ENCODE measurements around the gene MDP1.
A peak's percentile ranks its signal among the peaks of the same experiment; 100 is the strongest.

Gene MDP1

DNA sequence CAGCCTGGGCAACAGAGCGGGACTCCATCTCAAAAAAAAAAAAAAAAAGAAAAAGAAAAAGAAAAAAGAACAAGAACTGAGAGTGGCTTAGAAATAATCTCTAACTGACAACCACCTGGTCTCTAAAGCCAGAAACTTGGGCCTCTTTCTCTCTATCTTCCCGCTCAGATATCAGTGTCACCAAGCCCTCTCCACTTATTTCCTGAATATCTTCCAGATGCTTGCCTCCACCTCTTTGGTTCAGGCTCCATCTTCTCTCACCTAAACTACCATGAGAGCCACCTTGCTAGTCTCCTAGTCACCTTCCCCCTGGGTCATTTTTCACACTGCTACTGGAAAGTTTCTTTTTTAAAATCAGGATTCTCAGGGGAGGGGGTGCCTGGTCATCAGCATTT is 18.8 kb downstream of the MDP1 start:
- DNase-seq: no peak

DNA sequence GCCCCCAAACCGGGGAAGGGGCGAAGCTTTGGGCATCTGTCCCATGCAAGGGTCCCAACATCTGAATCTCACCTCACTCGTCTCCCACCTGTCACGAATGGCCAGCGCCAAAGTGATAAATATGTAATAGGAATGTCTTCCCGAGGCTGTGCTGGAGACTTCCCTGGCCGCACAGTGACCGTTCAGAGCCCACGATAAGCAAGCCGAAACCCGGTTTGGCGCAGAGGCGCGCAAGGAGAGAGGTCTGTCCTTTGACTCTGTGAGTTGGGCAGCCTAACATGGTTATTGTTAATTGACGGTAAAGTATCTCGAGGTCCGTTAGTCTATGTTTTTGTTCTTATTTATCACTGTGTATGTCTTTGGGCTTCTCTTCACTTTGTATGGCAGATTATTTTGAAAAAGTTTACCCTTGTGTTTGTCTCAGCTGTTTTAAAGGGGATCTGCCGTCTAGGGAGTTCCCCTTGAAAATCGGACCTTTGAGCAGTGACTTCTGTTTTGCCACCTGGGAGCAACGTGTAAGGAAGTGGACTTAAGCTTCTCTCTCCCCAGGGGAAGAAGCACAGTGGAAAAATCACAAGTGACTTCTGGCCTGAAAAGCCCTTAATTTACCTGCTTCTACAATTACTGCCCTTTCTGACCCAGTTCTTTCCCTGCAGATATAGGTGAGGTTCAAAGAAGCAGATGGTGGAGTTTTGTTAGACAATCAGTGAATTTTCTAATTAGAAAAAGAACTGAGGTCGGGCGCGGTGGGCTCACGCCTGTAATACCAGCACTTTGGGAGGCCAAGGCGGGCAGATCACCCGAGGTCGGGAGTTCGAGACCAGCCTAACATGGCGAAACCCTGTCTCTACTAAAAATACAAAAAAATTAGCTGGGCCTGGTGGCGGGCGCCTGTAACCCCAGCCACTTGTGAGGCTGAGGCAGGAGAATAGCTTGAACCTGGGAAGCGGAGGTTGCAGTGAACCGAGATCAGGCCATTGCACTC is 19.5 kb downstream of the MDP1 start:
- DNase-seq: peak; percentile 29

DNA sequence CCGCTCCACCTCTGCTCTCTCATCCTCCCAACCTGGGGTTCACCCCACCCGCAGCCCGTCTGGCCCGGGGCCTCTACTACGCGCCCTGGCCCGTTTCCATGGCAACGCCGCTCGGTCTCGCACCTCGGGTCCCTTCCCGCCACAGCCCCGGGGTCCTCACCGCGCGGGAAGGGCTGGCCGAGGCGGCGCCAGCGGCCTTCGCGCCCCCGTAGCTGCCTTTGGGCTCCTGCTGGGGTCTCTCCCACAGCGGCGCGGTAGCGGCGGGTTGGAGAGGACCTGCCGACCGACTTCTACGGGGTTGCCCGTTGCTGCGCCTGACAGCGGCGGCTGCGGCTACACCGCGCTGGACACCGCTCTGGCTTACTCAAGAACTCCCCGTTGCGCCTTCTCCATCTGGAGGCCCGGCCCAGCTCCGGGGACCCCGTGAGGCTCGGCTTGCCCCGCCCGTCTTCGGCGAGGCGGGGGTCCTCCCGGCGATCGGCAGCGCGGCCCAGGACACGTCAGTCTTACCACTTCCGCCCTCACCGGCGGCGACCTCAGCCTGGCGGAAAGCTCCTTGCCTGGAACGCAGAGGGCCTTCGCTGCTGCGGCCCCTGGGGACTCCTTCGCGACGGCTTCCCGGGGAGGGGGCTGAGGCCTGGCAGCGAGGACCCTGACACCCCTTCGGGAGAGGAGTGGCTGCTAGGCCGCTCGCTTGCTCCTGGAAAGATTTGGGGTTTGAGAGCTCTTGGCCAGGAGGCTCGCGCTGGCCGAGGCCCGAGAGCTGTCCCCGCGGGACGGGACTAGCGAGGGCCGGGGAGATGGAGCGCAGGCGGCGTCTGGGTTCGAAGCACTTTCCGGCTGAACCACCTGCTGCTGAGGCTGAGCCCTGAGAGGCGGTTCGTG is 20.4 kb downstream of the MDP1 start, which contains the start of gene TM9SF1:
Gene TM9SF1, minus strand, starts transcription at position 256 of the 885 bp plus-strand sequence. CDS start 422 bp downstream, outside the sequence.
- DNase-seq: peak; percentile 89

DNA sequence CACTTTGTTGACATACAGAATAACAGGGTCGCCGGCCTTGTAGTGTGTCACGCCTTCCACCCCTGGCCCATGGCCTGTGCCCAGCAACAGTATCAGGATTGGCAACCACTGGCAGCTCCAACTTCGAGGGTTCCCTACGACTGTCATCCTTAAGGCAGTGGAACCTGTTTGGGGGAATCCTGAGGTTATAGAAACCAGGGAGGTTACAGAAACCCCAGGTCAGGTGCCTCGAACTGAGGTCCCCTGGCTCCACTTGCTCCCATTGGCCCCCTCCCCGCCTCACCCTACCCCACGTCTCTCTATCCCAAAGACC is 21.0 kb downstream of the MDP1 start:
- no peak for DNase-seq

DNA sequence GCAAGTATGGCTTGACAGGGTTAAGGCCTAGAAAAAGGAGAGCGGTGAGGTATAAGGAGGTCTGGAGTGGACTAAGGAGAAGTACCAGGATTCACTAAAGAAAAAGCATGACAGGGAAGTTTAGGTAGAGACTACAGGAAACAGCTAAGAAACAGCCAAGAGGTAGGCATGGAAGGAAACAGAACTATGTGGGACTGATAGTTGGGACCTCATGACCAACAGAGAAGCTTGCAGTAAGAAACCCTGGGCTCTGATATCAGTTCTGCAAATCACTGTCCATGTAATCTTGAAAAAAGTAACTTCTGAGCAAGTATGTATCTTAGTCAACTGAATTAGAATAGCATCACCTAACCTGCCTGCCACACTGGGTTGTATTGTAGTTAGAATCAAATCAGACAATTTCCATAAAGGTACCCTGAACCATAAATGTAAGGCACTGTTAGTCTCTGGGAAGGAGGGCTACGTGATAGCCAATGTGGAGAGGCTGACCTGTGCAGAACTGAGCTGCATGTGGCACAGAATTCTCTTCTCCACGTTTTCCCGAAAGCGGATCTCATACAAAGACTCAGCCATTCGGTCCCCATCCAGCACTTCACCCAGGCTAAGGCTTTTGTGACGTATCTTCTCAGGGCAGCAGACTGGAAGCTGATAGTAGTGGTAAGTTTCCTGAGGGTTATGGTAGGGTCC is 21.5 kb downstream of the MDP1 start:
- peak; percentile 11 for DNase-seq

DNA sequence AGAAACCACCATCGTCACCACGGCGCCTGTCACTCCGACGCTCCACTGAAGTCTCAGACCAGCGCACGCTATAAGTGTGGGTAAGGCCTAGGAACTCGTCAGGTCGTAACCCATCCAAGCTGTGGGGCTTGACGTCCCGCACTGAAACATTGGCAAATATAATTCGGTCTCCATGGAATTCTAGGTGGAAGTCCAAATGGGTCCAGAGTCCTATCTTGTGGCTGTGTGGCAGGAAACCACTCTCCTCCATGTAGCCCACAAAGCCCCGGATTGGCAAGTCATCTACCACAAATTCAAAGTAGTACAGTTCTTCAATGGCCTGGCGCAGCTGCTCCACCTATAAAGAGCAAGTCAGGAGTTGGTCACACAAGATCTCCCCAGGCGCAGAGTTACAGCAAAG is 22.9 kb downstream of the MDP1 start:
- DNase-seq: no peak

DNA sequence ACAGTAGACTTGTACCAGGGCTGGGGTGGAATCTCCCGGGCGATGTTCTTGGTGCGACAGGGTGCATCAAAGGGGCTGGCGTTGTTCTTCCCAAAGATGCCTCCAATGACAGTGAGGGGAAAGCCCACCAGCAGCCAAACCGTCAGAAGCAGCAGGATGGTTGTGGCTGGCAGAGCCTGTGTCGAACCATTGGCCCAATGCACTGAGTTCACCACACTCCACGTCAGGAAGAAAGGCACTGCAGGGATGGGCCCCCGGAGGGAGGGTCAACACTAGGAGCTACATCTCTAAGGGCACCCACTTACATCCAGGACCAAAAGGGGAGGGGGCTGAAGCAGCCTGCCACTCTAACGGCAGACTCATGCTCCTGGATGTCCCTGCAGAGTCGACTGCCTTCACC is 25.4 kb downstream of the MDP1 start:
- DNase-seq: no peak

DNA sequence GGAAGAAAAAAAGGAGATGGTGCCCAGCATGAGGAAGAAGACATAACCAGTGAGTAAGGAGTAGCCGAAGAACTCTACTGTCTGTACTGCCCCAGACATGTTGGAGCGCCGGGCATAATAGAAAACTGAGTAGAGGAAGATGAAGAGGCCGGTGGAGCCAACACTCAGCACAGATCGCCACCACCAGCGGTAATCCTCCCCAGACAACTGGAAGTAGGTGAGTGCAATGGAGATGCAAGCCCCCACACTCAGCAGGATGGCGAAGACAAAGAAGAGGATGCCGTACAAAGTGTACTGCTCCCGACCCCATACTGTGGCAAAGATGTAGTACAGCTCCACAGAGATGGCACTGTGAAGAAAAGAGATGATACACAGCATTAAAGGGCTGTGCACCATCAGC is 26.4 kb downstream of the MDP1 start:
- no peak for DNase-seq

DNA sequence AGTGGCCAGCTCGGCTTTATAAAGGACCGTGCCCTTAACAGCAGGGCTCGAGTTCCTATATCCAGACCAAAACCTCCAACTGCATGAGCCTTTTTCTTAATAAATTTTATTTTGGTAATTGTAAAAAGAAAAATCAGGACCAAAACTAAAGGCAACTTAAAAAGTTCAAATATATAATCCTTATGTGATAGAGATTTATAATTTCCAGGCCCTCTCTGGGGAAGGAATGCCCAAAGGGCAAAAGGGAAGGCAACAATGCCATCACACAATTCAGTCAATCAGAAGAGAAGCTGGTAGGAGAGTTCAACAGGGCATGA is 26.8 kb downstream of the MDP1 start:
- DNase-seq: no peak

DNA sequence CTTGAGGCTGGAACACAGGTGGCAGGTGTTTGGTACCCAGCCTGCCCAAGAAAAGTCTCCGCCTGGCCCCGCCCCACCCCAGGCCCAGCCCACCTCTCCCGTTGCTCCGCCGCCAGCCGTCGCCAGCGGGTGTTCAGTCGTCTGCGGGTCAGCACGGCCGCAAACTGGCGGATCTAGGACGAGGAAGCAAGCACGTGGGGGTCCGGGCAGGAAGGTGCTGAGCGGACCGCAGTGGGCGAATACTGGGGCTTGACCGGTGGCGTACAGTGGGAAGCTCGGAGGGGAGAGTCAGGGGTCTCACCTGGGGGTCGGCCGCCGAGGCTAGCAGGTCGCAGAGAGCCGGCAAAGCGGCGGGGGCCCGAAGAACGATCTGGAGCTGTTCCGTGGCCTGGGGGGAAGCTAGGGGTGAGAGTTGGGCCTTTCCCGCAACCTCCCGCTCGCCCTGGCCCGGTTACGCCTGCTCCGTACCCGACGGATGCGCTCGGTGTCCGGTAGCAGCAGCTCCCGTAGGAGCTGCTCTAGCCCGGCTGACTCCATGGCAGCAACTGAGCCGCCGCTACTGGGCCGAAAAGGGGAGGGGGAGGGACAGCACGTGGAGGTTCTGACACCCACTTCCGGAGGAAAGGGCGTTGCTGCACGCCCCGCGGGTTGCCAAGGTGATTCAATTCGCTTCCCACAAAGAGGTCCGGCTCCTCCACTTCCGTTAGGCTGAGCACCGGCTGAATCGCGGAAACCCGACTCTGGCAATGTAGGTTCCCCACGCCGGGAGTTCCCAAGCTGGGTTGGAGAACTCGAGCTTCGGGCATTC is 27.4 kb downstream of the MDP1 start, which contains the start of gene IPO4:
Gene IPO4, minus strand, starts transcription at position 566 of the 808 bp plus-strand sequence. Its CDS starts 29 bp downstream, at position 537.
- DNase-seq: peak; percentile 98

DNA sequence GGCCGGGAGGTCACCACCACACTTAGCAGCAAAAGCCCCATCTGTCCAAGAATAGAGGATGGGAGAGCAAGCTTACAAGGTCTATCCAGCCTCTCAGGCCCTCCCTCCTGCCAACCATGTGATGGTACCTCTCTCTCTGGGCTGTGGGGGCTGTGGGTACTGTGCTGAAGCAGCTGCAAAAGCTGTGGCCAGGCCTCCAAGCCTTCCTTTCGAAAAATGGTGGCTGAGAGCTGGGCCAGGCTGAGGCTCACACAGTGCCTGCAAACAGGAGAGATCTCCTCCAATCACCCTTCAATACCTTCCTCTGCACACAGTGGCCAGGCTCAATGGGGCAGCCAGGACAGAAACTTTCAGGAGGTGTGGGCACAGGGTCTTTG is 28.3 kb downstream of the MDP1 start:
- DNase-seq: no peak

DNA sequence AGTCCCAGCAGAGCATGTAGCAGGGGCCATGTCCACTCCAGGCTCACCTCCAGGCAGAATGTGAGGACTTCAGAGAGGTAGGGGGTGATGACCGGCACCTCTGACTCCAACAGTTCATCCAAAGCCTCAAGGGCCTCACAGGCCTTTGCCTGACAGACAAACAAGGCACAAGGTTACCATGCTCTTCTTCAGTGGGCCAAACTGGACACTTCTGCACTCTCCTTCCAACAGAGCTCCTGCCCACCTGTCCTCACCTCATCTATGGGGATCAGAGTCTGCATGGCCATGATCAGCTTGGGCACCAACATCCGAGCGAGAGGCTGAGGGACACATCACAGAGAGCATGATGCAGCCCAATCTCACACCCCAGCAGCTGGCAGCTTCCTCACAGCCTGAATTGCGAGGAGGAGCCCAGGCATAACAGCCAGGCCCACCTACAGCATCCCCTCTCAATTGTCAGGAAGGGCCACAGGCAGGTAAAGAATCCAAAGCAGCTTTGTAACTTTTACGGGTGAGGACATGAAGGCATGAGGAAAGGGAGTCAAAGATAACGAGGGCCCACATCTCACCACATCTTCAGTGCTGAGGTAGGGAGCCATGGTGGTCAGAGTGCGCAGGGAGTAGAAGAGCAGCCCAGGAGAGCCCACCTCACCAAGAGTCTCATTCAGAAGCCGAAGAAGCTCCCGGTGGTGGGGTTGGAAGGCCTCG is 28.9 kb downstream of the MDP1 start:
- DNase-seq: no peak

DNA sequence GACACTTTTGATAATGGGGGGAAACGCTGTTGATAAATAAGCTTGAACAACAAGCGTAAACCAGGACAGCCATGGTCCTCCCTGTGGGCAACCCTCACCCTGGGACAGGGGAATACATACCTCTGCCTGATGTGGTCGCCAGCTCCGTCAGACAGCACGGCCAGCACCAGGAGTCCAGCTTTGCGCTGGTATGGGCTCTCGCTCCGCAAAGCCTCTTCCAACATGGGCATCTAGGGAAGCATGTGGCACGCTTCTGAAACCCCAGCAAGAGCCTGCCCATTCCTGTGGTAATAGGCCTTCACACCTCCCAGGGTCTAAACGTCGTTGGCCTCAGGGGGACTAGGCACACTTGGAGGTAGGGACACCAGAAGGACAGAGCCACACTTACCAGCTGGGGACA is 30.1 kb downstream of the MDP1 start:
- no peak for DNase-seq

DNA sequence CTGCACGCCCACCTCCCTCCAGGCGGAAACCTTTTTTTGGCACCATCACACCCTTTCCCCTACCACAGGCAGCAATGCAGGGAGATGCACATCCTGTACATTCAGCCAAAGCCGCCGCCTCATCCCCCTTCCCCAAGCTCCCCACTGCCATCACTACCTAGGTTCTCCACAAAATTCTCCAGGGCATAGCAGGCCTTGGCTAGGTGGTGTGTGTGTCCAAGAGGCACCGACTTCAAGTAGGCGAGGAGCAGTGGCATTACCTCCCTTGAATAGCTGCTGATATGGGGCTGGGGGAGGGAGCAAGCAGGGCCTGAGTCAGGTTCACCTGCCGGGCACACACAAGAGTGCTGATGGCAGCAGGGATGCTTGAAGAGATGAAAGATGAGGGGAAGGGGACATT is 30.8 kb downstream of the MDP1 start:
- no peak for DNase-seq

DNA sequence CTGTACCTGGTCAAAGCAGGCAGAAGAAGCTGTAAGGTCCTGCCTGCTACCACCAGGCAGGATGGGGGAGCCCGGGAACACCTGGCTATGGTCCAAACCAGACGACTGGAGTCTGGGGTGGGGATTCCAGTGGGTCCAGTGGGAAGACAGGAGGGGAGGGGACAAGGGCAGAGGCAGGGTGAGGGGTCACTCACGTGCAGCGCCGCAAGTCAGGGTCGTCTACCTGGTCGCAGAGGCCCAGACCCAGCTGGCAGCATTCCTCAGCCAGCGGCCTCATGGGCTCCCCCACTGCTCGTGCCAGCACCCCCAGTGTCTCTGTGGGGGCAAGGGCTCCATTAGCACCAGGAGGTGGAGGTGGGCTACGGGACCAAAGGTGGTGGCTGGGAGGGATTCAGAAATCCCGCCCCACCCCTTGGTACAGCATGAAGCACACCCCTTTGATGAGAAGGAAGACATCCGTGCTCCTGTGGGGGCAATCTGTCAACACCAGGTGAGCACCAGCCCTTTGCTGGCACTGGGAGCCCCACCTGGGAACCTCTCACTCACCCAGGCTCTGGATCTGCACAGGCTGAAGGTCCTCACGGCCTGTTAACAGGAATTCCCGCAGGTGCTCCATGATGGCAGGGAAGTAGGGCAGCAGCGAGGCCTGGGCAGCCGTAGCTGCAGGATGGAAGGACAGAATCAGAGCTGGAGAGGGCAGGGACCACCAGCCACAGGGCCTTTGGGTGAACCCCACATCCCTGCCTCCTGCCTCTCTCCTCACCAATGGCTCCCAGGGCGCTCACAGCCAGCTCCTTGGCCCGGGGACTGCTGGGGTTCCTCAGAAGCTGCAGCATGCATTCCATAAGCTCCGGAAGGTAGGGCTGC is 31.5 kb downstream of the MDP1 start:
- DNase-seq: no peak

DNA sequence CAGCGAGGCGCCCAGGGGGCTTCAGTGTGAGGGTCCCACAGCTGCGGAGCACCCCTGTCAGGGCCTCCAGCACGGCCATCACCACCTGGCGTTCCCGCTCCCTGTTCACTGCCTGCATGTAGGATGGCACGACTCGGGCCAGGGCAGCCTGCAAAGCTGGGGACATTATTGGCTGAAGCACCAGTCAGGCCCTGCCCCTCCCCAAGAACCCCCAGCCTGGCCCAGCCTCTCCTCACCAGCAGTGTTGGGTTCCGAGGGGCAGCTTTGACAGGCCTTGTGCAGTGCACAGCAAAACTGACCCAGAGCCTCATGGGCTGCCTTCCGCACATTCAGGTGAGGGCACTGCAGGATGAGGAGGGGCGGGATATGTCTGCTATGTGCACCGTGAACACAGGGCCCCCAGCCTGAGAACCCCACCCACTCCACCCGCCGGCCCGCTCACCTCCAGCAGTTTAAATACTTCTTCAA is 32.8 kb downstream of the MDP1 start:
- DNase-seq: no peak

DNA sequence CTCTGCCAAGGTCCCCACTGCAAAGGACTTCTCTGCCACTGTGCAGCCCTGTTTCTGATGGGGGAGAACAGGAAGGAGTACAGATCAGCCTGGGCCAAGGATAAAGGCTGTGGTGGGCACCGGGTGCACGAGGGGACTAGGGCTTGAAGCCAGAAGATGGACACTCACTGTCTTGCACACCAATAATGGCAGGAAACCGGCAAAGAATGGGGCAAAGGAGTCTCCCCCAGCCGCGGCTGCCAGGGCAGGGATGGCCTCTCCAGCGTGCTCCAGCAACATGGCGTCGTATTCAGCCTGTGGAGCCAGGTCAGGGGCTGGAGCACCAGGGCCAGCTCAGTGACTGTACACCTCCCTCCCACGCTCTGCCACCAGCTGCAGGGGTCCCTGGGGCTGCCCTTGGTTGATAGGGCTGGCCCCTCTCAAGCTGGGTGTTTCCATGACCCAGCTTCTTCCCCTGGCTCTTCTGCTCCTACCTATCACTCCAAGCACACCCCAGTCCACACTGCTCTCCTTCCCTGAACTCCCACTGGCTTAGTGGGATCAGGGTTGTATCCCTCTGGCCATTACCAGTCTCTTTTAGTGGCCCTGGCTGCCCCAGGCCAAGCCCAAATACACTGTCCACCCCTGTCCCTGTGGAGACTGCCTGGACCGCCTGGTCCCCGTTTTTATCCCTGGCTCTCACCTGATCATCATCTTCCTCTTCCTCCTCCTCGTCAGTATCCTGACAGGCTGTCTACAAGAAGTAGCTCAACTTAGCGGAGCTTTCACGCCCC is 33.6 kb downstream of the MDP1 start:
- DNase-seq: no peak

DNA sequence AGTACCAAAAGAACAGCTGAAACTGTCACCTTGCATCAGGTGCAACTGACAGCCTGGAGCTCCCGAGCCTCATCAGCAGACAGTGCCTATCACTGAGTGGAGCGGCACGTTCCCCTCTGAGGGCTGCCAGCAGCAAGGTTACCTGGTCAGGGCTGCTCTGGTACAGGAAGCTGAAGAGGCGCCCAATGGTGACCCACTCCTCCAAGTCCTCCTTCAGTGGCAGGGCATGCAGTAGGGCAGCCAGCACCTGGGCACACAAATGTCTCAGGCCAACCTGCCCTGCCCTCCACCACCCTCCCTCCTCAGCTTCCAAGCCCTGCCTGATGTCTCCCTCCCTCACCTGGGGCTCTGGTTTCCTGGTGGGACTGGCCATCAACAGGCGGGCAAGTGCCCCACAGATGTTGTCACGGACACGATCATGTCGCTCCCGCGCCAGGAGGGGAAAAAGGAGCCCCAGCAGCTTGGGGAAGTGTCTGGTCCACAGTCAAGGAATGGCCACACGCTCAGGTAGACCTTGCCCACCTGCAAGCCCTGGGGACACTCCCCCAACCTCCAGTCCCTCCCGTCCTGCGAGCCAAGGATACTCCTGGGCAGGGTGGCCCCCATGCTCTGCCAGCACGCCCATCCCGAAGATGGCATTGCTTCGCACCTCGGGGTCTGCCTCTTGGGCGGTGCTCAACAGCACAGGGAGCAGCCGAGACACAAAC is 34.3 kb downstream of the MDP1 start:
- DNase-seq: no peak

Measured in suppressor macrophage treated with lipopolysaccharide for 4 hours (primary cell).